ENCODE data around the gene AP3M1.
"Not testable (repeated sequence)": the region's sequence is repeated elsewhere in the genome, so short reads cannot be mapped to it uniquely, and the experiment has no call there.

Gene AP3M1, protein sequence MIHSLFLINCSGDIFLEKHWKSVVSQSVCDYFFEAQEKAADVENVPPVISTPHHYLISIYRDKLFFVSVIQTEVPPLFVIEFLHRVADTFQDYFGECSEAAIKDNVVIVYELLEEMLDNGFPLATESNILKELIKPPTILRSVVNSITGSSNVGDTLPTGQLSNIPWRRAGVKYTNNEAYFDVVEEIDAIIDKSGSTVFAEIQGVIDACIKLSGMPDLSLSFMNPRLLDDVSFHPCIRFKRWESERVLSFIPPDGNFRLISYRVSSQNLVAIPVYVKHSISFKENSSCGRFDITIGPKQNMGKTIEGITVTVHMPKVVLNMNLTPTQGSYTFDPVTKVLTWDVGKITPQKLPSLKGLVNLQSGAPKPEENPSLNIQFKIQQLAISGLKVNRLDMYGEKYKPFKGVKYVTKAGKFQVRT

DNA sequence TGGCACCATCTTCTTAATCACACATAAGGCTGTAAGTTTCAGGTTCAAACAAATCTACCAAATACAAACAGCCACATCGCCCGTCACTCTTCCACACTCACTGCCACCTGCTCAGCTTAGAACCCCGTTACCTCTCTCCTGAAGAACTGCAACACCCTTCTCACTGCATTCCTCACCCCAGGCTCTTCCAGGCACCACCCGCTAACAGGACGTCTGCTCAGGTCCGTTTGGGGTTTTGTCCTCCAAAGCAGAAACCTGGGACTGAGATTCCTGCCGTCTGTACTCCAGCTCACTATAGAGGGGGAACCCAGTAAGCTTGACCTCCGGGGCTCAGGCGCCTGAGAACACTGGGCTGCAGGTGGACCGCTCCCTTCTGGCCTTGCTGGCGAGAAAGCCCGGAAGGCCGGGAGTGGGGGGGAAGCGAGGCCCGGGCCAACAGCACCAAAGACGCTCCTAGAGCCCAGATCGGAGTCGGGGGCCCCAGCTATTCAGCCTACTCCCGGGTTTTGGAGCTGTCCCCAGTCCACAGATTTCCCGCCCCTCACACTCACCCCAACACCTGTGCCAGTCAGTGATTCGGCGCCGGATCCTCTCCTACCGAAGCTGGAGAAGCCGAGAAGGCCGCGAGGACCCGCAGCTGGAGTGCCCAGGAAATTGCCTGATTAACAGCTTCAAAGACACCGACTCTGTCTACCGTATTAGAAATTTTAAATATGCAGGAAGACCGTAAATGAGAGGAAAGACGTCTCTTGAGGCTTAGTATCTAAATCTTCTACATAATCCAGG lies at the start of gene AP3M1:
AP3M1 (minus strand) TSS at position 625 of the 786 bp plus-strand sequence. CDS start 12,449 bp downstream, outside the sequence.
- H3K36me3 Mint-ChIP-seq (ENCODE audit: low read depth), result peaks cover 15% of the 10 kb centered on the region
- H3K9me3 Mint-ChIP-seq, result no peaks in the 10 kb centered on the region
- H3K27ac Mint-ChIP-seq, result no peak within 1 kb of the TSS
- H3K27me3 Mint-ChIP-seq (ENCODE audit: low read depth), result no peaks in the 10 kb centered on the region
- peaks cover 27% of the 10 kb centered on the region for H3K4me1 Mint-ChIP-seq (ENCODE audit: low read depth)
- DNase-seq (ENCODE audit: low spot score), result peak; percentile 75
- H3K4me3 Mint-ChIP-seq, result no peak within 1 kb of the TSS

DNA sequence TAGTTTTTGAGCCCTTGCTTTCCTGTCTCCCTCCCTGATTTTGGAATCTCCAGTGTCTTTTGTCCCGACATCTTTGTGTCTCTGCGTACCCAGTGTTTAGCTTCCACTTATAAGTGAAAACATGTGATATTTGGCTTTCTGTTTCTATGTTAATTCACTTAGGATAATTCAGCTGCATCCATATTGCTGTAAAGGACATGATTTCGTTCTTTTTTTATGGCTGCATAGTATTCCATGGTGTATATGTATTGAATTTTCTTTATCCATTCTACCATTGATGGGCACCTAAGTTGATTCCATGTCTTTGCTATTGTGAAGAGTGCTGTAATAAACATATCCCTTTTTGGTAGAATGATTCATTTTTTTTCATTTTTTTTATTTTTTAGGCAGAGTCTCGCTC lies 48.7 kb upstream of the AP3M1 start:
- Mint-ChIP-seq H3K4me3 (no peak overlapping the region), H3K4me1 (ENCODE audit: low read depth) (peaks cover 6% of the 10 kb centered on the region), H3K36me3 (ENCODE audit: low read depth) (peaks cover 7% of the 10 kb centered on the region), H3K9me3 (no peaks in the 10 kb centered on the region), H3K27ac (no peak overlapping the region), H3K27me3 (ENCODE audit: low read depth) (no peaks in the 10 kb centered on the region)
- DNase-seq (ENCODE audit: low spot score), result no peak

DNA sequence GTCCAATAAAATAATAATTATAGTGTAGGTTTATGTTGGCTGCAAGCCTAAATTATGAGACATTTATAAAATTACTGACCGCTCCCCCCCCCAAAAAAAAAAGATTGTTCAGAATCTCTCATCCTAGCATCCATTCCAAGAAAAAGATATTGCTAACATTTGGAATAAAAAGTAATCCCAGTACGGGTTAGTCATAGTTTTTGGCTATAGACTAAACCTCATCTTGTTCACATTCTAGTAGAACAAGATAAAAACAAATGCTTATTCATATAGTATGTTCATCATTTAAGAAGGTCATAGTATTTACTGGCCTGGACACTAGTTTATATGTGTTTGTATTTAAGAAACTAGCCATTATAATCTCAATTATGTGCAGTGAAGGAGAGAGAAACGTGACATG lies 44.4 kb upstream of the AP3M1 start:
- Mint-ChIP-seq H3K4me3 (no peak overlapping the region), H3K36me3 (ENCODE audit: low read depth) (peaks cover 5% of the 10 kb centered on the region), H3K27me3 (ENCODE audit: low read depth) (no peaks in the 10 kb centered on the region), H3K27ac (no peak overlapping the region), H3K9me3 (no peaks in the 10 kb centered on the region), H3K4me1 (ENCODE audit: low read depth) (peaks cover 31% of the 10 kb centered on the region)
- no peak for DNase-seq (ENCODE audit: low spot score)

DNA sequence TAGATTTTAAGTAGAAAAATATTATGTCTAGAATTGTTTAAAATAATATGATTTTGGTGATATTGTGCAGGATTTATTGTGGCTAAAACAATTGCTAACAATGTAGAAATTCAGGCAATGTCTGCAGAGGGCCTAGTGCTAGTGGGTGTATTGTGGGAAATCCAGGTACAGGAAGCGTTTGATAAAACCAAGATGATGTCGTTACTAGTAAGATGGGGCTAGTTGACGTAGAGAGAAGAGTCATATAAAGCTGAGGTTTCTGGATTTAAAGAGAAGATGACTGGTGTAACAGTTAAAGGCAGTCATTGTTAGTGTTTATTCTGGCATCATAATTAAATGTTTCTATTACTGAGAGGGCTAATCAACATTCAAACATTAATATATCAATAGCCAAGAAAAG lies 43.9 kb upstream of the AP3M1 start:
- DNase-seq (ENCODE audit: low spot score), result no peak
- H3K4me1 Mint-ChIP-seq (ENCODE audit: low read depth), result peaks cover 35% of the 10 kb centered on the region
- no peaks in the 10 kb centered on the region for H3K9me3 Mint-ChIP-seq
- H3K27ac Mint-ChIP-seq, result peak overlapping the region; percentile 32
- peaks cover 5% of the 10 kb centered on the region for H3K36me3 Mint-ChIP-seq (ENCODE audit: low read depth)
- no peak overlapping the region for H3K4me3 Mint-ChIP-seq
- H3K27me3 Mint-ChIP-seq (ENCODE audit: low read depth), result no peaks in the 10 kb centered on the region

DNA sequence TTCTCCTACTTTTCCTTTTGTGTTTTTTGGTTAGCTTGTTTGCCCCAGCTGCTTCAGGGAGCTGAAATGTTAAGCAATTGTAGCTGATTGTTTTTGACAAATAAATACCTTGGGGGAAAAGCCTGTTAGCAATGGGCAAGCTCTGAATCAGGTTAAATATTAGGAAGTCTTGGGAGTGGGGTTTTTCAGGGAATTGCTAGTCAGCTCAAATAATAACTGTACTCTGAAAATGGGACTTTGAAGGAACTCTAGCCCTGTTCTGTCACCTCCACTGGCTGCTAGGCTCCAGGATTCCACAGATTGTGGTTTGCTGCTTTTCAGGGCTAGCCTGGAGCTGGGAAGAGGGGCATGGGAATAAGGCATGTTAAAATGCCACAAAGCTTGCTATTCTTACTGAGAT lies 39.9 kb upstream of the AP3M1 start:
- Mint-ChIP-seq H3K27me3 (ENCODE audit: low read depth) (no peaks in the 10 kb centered on the region), H3K27ac (peak overlapping the region; percentile 87), H3K9me3 (no peaks in the 10 kb centered on the region), H3K4me3 (peak overlapping the region; percentile 61), H3K36me3 (ENCODE audit: low read depth) (peaks cover 5% of the 10 kb centered on the region), H3K4me1 (ENCODE audit: low read depth) (peaks cover 53% of the 10 kb centered on the region)
- no peak for DNase-seq (ENCODE audit: low spot score)

DNA sequence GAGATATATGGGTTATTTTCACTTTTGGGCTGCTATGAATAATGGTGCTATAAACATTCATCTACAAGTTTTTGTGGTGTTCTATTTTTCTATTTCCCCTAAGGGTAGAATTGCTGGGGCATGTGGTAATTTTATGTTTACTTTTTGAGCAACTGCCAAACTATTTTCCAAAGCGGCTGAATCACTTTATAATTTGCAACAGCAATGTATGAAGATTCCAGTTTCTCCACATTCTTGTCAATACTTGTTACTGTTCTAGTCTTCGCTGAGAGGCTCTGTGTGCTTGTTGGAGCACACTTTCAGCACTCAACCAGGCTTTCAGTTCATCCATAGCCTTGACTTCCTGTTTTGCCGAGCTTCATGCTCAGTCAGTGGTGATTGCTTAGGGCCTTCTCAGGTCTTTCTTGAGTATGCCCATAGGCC lies 39.4 kb upstream of the AP3M1 start:
- Mint-ChIP-seq H3K4me1 (ENCODE audit: low read depth) (peaks cover 53% of the 10 kb centered on the region), H3K36me3 (ENCODE audit: low read depth) (peaks cover 6% of the 10 kb centered on the region), H3K27ac (peak overlapping the region; percentile 87), H3K27me3 (ENCODE audit: low read depth) (no peaks in the 10 kb centered on the region), H3K9me3 (no peaks in the 10 kb centered on the region), H3K4me3 (peak overlapping the region; percentile 61)
- DNase-seq (ENCODE audit: low spot score), result no peak

DNA sequence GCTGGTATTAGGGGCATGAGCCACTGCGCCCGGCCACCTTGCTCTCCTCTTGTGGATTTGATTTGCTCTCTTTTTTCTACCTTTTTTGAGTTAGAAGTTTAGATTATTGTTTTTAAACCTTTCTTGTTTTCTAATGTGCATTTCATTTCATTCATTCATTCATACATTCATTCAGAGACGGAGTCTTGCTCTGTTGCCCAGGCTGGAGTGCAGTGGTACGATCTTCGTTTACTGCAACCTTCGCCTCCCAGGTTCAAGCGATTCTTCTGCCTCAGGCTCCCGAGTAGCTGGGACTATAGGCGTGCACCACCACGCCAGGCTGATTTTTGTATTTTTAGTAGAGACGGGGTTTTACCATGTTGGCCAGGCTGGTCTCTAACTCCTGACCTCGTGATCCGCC lies 38.0 kb upstream of the AP3M1 start:
- H3K27me3 Mint-ChIP-seq (ENCODE audit: low read depth); H3K27ac Mint-ChIP-seq; H3K36me3 Mint-ChIP-seq (ENCODE audit: low read depth); H3K9me3 Mint-ChIP-seq; H3K4me3 Mint-ChIP-seq; DNase-seq (ENCODE audit: low spot score): not testable (repeated sequence)
- peaks cover 42% of the 10 kb centered on the region for H3K4me1 Mint-ChIP-seq (ENCODE audit: low read depth)

DNA sequence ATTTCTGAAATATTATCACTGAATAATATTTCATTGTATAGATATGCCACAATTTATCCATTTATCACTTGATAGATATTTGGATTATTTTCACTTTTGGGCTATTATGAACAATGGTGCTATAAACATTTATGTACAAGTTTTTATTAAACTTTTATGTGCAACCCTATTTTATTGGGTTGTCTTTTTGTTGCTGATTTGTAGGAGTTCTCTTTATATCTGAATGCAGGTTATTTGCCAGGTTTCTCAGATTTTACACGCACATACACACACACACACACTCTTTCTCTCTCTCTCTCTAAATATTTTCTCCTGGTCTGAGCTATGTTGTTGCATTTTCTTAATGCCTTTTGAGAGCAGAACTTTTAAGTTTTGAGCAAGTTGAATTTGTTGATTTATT lies 36.6 kb upstream of the AP3M1 start:
- no peaks in the 10 kb centered on the region for H3K27me3 Mint-ChIP-seq (ENCODE audit: low read depth)
- H3K36me3 Mint-ChIP-seq (ENCODE audit: low read depth), result peaks cover 4% of the 10 kb centered on the region
- no peak overlapping the region for H3K4me3 Mint-ChIP-seq
- no peaks in the 10 kb centered on the region for H3K9me3 Mint-ChIP-seq
- DNase-seq (ENCODE audit: low spot score), result no peak
- no peak overlapping the region for H3K27ac Mint-ChIP-seq
- H3K4me1 Mint-ChIP-seq (ENCODE audit: low read depth), result peaks cover 38% of the 10 kb centered on the region

DNA sequence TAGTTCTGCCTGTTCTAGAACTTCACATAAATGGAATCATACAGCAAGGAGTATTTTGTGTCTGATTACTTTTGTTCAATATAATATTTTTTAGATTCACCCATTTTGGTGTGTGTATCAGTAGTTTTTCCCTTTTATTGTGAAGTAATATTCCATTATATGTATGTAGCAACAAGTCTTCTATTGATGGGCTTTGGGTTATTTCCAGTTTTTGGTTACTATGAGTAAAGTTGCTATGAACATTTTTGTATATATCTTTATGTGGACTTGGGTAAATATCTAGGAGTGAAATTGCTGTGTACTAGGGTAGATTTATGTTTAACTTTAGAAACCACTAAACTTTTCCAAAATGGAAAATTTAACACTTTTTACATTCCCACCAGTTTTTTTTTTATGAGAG lies 36.0 kb upstream of the AP3M1 start:
- peaks cover 4% of the 10 kb centered on the region for H3K36me3 Mint-ChIP-seq (ENCODE audit: low read depth)
- H3K4me1 Mint-ChIP-seq (ENCODE audit: low read depth), result peaks cover 41% of the 10 kb centered on the region
- no peak overlapping the region for H3K27ac Mint-ChIP-seq
- DNase-seq (ENCODE audit: low spot score), result no peak
- no peak overlapping the region for H3K4me3 Mint-ChIP-seq
- H3K9me3 Mint-ChIP-seq, result no peaks in the 10 kb centered on the region
- no peaks in the 10 kb centered on the region for H3K27me3 Mint-ChIP-seq (ENCODE audit: low read depth)

DNA sequence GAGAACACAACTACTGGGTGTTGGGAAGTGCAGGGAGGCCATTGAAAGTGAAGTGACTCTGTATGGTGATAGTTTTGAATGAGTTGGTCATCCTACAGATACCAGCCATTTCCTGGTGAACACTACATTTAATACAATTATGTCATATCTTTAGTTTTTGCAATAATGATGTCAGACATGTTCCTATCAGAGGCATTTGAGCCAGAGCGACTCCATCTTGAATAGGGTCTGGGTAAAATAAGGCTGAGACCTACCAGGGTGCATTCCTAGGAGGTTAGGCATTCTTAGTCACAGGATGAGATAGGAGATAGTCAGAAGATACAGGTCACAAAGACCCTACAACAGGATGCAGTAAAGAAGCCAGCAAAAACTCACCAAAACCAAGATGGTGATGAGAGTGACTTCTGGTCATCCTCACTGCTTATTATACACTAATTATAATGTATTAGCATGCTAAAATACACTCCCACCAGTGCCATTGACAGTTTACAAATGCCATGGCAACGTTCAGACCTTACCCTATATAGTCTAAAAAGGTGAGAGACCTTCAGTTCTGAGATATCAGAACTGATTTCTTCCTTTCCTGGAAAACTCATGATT lies 28.6 kb upstream of the AP3M1 start:
- no peak overlapping the region for H3K4me3 Mint-ChIP-seq
- DNase-seq (ENCODE audit: low spot score), result no peak
- H3K27ac Mint-ChIP-seq, result no peak overlapping the region
- H3K27me3 Mint-ChIP-seq (ENCODE audit: low read depth), result no peaks in the 10 kb centered on the region
- H3K9me3 Mint-ChIP-seq, result no peaks in the 10 kb centered on the region
- H3K4me1 Mint-ChIP-seq (ENCODE audit: low read depth), result peaks cover 42% of the 10 kb centered on the region
- no peaks in the 10 kb centered on the region for H3K36me3 Mint-ChIP-seq (ENCODE audit: low read depth)

DNA sequence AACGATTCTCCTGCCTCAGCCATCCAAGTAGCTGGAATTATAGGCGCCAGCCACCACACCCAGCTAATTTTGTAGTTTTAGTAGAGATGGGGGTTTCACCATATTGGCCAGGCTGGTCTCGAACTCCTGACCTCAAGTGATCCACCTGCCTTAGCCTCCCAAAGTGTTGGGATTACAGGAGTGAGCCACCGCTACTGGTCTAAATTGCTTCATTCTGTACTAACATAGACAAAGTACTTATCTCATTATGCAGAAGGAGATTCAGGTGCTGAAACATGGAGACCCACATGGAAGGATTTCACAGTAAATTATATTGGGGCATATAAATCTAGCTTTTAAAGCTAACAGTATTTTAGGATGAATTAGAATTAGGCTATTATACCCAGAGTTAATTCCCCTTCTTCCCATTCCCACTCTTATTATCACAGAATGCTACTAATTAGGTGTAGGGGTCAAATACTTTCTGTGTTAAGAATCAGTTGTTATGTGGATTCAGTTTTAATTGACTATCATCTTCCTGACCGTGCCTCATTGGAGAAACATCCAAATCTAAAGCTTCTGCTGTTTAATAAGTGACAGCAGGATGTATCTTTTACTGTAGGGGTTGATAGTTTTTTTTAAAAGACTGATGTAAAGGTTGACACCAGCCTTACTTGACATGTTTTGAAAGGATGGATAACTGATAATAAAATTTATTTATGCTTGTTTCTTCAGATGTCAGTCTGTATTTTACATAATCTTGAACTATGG lies 27.6 kb upstream of the AP3M1 start:
- H3K27ac Mint-ChIP-seq, result peak overlapping the region; percentile 34
- H3K36me3 Mint-ChIP-seq (ENCODE audit: low read depth), result no peaks in the 10 kb centered on the region
- H3K27me3 Mint-ChIP-seq (ENCODE audit: low read depth), result no peaks in the 10 kb centered on the region
- peaks cover 42% of the 10 kb centered on the region for H3K4me1 Mint-ChIP-seq (ENCODE audit: low read depth)
- H3K9me3 Mint-ChIP-seq, result no peaks in the 10 kb centered on the region
- H3K4me3 Mint-ChIP-seq, result peak overlapping the region; percentile 25
- DNase-seq (ENCODE audit: low spot score), result no peak

DNA sequence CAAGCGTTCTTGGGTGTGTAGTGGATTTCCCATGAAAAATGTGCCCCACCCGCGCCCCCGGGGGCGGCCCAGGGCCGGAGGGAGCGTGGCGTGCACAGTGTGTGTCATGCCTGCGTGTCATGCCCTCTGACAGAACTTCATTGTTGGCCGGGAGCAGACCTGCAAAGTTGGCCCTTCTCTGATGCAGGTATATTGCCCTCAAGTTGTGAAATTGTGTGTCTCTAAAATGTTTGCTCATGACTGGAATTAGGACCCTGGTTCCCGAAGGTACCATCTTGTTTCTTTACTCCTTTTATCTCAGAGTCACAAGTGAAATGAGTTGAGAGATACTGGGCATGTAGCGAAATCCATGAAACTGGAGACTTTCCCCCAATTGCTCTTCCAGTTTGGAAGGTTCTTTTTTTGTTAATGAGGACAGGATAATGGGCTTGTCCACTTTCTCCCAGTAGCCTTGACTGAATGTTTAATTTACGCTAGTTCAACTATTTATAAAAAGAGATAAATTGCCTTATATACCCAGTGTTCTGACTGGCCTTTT lies 26.6 kb upstream of the AP3M1 start:
- DNase-seq (ENCODE audit: low spot score), result peak; percentile 51
- H3K9me3 Mint-ChIP-seq, result no peaks in the 10 kb centered on the region
- no peaks in the 10 kb centered on the region for H3K27me3 Mint-ChIP-seq (ENCODE audit: low read depth)
- H3K4me3 Mint-ChIP-seq, result peak overlapping the region; percentile 94
- no peaks in the 10 kb centered on the region for H3K36me3 Mint-ChIP-seq (ENCODE audit: low read depth)
- peaks cover 40% of the 10 kb centered on the region for H3K4me1 Mint-ChIP-seq (ENCODE audit: low read depth)
- H3K27ac Mint-ChIP-seq, result peak overlapping the region; percentile 96

DNA sequence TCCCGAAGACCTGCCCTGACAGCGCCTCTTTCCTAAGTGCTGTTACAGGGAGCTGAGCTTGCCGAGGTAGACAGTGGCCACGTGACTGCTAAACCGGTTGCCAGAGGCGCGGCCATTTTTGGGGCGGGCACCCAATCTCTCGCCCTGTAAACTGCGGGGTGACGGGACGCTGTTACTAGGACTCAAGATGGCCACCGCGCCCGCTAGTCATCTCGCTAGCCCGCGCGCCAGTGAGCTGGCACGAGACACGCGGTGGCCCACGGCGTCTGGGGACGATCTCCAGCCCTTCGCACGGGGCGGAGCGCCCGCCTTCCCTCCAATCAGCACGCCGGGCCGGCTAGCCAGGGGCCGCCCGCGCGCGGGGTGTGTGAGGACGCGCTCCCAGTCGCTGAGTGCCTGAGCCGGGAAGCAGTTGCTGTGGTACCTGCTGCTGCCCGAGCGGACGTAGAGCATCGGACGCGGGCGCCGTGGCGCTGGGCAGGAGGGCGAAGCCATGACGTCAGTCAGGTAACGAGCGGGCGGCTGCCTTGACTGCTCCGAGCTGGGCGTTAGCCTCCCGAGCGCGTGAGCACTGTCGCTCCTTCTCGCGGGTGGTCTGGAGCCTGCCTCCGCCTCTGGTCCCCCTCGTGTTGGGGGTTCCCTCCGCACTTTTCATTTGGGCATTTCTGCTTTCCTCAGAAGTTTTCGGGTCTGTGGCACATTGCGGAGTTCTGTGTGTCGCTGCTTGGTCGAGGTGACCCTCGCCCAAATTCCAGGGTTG lies 25.9 kb upstream of the AP3M1 start:
- peak overlapping the region; percentile 96 for H3K27ac Mint-ChIP-seq
- no peaks in the 10 kb centered on the region for H3K9me3 Mint-ChIP-seq
- peaks cover 34% of the 10 kb centered on the region for H3K4me1 Mint-ChIP-seq (ENCODE audit: low read depth)
- no peaks in the 10 kb centered on the region for H3K27me3 Mint-ChIP-seq (ENCODE audit: low read depth)
- peak; percentile 98 for DNase-seq (ENCODE audit: low spot score)
- no peaks in the 10 kb centered on the region for H3K36me3 Mint-ChIP-seq (ENCODE audit: low read depth)
- peak overlapping the region; percentile 94 for H3K4me3 Mint-ChIP-seq
